ENCODE measurements around the gene LINC01488.

Gene LINC01488

DNA sequence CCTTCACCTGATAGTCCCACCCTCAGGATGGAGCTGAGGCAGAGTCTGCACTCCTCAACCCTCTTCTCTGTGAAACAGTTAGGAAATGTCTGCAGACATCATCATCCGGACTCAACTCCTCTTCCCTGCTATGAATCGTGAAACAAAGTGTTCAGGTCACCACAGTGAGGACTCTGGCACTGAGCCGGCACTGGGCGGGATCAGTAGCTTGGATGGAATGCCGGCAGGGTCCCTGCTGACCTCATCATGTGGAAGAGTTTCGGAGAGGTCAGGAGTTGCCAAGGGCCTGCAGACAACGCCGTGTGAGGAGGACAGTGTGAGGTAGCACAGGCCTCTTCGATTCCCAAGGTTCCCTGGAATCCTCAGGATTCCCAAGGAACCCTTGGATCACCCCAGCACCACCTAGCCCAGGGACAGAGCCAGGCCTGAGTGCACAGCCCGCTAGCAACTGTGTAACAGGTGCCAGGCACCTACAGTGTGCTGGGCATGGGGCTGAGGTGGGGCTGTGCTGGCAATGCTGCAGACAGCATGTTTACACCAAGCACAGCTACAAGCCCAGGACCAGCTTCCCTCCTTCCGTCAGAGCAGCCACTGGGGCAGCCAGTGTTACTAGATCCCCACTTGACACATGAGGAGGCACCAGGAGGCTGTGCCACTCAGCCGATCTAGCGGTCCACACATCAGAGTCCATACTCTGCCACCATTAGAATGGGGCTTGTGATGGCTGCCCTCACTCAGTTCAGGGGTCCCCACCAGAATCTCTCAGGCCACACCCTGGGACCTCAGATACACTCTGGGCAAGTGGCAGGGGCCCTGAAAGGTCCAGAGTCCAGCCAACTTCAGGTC lies 693 bp upstream of the LINC01488 start:
- no peak for DNase-seq

DNA sequence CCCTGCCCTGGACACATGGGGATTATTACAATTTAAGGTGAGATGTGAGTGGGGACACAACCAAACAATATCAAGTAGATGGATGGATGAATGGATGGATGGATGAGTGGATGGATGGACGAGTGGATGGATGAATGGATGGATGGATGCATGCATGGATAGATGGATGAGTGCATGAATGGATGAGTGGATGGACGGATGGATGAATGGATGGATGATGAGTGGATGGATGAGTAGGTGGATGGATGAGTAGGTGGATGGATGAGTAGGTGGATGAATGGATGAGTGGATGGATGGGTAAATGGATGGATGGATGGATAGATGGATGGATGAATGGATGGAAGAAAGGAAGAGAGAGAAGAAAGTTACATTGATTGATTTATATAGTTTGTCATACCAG lies 859 bp downstream of the LINC01488 start:
- DNase-seq = no peak

DNA sequence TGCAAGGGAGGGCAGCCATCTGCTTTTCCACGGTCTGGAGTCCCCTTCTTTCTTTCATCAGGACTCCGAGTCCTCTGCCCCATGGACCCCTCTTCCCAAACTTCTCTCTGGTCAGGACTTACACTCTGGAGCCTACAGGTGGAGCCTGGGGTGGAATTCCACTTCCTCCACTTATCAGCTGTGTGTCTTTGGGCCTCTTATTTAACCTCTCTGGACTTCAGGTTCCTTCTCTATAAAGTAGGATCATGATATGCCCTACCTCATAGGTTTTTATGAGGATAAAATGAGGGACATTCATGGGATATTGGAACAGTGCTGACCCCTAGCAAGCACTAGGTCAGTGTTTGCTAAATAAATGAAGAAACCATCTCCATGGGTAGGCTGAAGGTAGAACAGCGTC lies 1.7 kb downstream of the LINC01488 start:
- no peak for DNase-seq

DNA sequence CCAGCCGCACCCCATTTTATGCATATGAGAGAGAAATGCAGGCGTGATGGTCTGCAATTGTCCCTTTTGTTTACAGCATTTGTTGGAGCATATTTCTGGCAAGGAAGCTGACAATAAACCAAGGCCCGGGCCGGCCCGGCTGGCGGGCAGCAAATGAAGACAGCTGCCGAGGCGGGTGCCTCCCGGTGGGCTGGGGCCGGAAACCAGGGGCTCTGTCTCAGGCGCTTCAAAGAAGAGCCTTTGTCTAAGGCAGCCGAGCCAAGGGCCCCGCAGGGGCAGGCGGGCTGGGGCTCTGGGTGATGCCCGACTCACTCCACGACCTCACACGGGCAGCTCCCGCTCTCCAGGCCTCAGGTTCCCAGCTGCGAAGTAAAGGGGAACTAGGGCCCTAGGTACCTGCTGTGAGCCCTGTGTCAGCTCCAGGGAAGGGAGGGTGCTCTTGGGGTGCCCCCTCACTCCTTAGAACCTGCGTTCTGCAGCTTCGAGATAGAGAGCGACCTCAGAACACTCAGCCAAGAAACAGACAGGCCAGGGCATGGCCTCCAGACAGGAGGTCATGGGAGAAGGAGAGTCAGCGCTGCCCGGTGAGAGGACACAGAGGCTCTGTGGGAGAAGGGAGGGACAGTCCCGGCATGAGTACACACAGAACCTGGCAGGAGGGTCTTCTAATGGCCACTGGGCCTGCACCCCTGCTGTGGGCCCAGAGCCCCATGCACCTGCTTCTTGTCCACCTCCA lies 2.4 kb downstream of the LINC01488 start:
- no peak for DNase-seq

DNA sequence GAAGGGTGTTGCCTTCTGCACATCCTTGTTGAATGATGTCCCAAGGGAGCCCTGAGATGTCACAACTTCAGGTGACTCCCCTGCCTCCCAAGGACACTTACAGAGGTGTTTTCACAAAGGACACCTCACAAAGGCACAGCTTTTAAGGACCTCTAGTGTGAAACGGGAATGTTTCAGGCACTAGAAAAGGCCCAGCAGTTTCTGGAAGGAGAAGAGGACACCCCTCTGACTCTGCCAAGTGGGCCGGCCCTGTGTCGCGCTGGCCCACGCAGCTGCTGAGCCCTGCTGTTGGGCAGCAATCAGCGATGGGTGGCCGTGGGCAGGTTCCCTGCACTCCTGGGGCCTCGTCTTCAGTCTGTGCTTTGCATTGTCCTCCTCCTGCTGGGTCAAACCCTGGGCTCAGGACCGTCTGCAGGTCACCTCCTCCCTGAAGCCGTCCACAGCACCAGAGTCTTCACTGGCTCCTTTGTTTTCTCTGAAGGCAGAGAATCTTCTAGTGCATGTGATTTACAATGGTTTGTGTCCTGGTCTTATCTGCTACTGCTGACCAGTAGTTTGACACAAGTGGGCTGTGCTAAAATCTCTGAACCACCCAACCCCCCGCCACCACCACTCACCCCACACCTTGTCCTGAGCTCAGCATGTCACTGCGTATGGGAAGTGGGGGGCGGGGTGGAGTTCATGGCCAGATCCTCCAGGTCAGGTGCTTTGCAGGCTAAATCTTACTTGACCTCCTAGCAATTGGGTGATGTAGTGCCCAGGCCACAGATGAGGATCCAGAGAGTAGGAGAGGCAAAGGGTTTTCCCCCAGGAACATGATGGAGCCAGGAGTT lies 3.2 kb downstream of the LINC01488 start:
- no peak for DNase-seq

DNA sequence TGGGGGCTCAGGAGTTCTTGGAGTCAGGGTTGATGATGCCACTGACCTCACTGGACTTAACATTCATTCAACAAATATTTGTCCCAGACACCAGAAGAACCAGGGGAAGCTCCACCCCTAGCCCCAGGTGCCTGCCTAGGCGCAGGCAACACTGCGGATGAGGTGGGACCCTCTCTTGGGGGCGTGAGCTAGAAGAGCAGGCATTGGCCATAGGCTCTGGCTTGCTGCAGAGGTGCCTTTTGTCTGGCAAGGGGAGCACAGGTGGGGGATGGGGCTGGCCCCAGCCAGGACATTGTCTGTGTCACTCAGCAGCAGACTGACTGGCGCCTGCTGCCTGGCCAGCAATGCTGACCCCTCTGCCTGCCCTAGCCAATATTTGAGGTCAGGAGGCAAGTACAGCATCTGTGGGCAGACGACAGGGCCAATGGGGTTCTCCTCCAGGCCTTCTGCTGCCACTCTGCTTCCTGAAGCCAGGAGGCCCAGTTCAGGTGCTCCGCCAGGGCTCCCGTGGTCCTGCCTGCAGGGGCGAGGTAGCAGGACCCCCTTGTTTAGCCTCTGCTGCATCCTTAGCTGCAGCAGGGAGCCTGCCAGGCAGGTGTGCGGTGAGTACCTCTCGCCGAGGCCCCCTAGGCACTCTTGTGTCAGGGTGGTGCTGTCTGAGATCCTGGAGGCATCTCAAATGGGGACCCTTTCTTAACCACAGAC lies 4.0 kb downstream of the LINC01488 start:
- DNase-seq = no peak

DNA sequence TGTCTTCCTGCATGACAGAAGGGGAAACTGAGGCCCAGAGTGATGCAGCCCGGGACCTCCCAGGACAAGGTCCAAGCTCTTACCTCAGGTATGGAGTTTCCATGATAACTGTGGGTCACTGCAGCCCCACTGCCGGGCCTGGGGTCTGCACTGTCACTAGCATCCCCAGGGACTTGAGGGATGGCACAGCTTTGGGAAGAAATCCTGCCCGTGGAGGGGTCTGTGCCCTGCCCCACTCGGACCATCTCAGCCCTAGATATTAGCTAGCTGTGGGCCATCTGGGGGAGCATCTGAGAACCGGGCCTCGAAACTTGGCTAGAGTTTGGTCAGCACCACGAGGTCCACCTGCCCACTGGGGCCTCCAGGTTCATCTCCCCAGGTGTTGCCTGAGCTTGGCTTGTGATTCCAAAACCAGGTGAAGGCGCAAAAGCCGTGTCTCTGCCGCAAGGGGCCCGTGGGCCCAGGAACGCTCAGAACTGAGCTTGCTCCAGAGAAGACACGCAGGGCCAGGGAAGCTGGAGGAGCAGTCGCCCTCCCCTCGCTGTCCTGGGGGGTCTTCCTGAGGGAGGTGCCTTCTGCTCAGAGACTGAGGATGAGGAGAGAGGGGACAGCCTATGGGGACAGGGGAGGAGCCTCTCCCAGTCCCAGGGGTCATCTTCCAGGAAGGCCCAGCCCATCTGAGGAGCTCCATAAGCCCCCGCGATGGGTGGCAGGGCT lies 4.8 kb downstream of the LINC01488 start:
- no peak for DNase-seq

DNA sequence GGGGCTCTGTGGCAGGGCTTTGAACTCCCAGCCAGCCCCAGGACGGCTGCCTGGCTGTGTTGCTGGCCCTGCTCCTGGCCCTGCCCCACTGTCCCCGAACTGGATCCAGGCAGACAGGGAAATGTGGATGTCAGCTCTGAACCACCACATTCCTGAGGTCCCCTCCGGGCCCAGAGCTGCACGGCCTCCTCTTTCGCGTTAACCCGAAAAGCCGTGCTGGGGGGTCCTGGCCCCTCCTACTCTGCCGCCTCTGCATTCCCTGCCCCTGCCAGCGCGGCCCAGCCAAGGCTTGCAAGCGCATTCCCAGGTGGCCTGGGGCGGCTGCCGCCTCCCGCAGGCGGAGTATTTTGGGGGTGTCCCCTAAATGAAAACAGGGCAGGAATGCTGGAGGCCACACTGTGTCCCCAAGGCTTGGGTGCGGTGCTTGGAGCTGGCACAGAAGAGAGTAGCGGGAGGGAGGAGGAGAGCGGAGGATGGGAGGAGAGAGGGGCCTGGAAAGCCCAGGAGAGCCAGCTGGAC lies 5.4 kb downstream of the LINC01488 start:
- no peak for DNase-seq

DNA sequence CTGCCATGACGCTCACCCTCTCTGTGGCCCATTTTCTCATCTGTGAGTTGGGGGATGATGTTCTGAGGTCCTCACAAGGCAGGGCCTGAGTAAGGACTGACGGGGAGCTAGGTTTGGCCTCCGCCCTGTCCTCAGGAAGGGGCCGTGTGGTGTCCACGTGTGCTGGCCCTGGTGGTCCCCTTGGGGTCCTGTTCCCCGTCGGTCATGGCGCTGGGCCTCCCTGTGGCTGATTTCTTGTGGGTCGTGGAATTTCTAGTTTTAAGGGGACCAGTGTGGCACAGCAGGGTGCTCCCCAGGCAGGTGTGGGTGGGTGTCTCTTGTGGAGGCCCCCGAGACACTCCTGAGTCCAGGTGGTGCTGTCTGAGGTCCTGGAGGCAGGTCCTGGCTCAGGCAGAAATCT lies 5.9 kb downstream of the LINC01488 start:
- no peak for DNase-seq

DNA sequence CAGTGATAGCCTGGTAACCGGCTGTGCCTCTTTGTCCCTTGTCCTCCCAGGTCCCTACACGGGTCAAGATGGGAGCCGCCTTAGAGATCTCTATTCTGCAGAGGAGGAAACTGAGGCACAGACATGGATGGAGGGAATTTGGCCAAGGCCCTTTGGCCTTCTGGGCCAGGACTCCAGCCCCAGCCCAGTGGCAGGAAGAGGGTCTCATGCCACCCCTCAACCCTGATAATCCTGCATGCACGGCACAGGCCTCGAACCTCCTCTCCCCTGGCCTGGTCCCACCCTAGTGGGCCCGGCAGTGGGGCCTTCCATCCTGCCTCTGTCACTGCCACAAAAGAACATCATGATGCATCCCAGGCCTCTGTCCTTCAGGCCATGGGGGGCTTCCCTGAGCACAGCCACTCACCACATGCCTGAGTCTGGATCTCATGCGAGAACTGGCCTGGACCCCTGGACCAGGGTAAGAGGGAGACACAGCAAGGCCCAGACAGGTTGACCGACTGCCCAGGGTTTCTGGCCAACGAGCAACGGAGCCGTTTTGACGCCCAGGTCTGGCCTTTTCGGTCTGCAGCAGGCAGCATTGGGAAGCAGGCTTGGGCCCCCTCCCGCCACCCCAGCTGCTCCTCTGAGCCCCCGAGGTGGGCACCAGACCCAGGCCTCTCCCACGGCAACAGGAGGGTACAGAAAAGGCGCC lies 6.5 kb downstream of the LINC01488 start:
- no peak for DNase-seq

DNA sequence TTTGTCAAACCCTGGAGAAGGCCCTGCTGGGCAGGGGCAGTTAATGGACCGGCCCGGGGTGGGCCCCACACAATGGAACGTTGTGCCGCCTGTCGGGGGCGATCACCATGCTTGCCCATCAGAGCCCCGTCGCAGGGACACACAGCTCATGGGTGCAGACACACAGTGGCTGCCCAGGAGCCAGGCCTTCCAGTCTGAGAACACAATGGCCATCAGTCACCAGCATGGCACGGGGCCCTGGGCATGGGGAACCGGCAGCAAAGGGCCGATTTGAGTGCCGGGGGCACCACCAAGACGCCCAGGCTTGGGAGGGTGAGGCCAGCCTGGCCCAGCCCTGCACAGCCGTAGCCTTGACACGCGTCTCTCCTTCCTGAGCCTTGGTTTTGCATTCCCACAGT lies 7.1 kb downstream of the LINC01488 start:
- DNase-seq = no peak

DNA sequence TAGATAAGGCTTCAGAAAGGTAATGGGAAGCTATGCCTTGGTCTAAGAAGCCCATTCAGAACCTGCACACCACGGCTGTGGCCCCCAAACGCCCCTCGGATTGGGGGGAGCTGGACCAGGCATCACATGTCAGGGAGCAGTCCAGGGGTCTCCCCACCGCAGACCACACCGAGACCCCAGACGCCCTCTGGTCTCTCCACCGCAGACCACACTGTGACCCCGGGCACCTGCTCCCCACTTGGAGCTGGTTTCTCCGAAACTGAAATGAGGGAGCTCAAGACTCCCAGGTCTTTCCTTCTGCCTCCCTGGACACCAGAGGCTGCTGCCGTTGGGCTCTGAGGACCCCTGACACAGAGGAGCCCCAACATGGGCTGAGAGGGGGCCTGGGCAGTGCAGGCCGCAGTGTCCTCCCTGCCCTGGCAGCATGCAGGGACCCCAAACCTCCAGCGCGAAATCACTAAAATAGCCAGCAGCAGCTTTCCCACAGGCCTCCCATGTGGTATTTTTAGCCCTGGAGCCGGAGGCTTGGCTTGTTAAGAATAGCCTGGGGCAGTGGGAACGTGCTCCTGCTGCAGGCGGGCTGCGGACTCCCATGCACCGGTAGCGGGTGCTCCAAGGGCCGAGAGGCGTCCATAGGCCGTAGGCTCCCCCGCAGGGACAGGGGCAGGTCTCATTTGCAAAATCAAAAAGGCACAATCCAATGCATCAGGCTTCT lies 7.7 kb downstream of the LINC01488 start:
- no peak for DNase-seq

DNA sequence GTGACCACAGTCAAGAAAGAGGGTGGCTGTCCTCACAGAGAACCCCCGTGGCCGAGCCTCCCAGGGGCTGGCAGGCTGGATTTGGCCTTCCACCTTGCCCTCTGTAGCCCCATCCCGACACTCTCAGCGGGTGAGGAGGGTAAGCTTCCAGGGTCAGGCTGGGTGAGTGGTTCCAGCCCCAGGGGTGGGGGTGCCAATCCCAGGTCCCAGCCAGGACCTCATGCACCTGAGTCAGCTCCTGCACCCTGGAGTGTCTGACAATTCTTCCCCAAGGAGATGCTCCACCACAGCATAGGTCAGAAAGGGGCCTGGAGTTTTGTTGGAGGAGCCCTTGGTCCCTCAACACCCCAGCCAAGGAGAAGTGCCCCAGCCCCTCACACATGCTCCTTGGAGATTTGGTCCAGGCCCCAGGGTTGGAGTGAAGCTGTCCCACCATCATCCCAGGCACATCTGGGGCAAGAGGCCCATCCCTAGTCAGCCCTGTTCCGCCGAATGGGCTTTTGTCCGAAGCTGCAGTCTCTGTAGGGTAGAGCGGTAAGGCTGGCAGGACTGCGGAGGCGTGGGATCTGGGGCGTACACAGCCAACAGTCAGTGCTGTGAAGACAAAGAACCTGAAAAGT lies 8.4 kb downstream of the LINC01488 start:
- DNase-seq = no peak

DNA sequence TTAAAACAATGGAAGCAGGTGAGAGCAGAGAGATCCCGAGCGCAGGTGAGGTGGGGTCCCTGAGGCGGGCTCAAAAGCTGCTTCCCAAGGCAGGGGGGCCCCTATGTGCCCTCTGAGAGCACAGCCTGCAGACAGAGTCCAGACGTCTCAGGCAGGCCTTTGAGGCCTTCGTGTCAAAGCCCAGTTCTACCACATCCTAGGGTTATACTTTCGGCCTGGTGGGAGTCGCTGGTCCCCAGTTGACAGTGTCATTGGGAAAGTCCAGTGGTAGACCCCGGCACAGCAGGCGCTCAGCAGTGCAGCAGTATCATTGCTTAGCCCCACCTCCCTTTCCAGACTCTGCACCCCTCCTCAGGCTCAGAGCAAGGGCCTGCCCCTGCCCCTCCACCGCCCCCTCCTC lies 9.1 kb downstream of the LINC01488 start:
- DNase-seq = no peak

DNA sequence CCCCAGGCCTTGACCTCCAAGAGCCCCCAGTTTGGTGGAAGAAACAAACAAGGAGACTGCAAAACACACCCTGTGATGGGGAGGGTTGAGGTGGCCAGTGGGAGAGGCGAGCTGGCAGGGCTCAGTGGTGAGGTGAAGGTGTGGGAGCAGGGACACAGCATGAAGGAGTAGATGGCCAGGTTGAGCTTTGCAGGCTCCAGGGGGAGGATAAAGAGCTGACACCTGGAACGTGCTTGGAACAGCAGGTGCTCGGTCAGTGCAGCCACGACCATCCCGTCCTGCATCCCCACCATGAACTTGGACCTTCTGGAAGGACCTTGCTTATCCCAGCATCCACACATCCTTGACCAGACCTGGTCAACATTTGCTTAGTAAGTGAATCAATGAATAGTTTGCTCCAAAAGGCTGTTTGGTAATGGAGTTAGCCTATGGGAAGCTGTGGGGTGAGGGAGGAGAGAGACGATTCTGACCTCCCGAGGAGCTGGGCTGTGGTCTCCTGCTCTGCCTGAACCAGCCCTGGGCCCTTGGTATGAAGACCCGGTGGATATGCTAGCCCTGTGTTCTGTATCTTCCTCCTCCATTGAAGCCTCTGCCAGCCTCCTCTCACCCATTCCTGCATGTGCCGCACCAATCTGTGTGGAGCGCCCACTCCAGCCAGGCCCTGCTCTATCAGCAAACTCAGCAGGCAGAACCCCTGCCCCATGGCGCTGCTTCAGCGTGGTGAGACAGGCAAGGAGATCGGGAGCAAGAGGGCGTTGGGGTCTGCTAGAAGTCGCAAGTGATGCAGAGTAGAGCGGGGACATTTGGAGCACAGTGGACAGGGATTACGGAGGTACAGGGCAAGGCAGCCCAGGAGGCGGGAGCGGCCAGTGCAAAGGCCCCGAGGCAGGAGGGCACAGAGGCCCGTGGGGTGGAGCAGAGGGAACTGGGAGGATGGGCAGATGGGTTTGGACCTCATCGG lies 9.9 kb downstream of the LINC01488 start:
- DNase-seq = no peak

DNA sequence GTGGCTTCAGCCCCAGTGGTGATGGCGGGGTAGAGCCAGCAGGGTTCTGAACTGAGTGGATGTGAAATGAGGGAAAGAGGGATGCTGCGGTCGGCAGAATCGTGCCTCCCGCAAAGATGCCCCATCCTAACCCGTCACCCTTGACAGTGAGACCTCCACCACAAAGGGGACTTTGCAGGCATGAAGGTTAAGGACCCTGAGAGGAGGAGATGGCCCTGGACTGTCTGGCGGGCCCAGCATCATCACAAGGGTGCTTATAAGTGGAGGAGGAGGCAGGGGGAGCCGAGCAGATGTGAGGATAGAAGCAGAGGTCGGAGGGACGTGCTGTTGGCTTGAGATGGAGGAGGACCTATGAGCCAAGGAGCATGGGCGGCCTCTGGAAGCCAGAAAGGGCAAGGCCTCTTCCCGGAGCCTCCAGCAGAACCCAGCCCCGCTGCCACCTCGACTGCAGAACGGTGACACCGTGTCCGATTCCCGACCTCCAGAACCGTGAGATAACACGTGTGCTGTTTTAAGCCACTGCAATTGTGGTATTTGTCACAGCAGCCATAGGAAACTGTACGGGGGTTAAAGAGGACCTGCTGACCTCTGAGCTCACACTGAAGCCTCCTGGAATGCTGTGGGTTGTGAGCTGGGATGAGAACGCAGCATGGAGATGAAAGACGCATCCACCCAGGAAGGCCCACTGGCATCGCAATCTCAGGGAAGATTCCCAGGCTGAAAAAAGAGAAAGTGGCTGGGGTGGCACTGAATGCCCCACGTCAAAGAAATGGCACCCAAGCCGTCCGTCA lies 10.9 kb downstream of the LINC01488 start:
- DNase-seq = no peak

DNA sequence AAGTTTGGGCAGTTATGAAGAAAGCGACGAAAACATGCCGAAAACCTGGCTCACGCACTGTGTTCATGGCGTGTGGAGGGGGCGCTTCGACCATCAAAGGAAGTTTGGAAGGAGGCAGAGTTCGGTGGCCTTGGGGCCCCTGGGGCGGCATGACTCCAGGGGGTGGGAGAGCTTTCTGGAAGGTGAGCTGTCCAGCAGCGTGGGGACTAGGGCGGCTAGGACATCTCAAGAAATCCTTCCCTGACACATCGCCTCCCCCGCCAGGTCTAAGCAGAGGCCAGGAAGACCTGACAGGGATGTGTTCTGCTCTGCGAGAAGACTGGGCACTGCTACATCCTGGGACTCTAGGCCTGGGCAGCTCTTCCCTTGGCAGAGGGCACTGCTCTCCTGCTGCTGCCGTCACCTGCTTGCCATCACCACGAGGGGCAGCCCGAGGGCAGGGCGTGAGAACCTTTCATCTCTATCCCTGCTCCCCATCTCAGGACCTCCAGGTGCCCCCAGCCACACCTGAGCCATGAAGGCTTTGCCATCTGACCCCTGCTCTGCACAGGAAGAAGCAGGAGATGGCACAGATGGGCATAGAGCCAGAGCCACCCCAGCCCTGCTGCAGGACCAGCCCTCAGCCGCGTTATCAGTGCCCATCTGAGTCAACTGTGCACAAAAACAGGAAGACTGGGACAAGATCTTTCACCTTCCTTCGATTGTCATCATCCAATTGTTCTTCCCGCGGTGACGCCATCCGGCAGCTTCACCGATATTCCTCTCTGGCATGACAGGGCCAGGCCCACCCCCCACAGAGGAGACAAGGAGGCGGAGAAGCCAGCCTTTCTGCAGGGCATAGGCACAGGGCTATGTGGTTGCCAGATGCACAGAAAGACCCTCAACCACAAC lies 12.7 kb downstream of the LINC01488 start:
- DNase-seq = no peak

Measured in activated CD4-positive, alpha-beta T cell treated with anti-CD3 and anti-CD28 coated beads, Interleukin-10, Interleukin-2, amounts not matched to agents 100 ng/mL and 50 ng/mL, durations not matched to agents 16 hours and 8 hours (primary cell).